Tibial nerve (tissue), 3 donors: ENCODE results near the gene TRA2A.

Source experiments
- EP300 ChIP-seq, 2 donors: sonication (generic); formaldehyde crosslinking; IDR thresholded peaks; one replicate each; pipeline ENCODE4 v1.6.1; 2017; ENCODE audit warnings: antibody characterized with exemption in 2 of 2, mild to moderate bottlenecking in 1 of 2
- POLR2A ChIP-seq, 2 donors: fragments of 450-650 bp; IDR thresholded peaks; one replicate each; pipeline ENCODE4 v1.6.1; 2017; ENCODE audit warnings: antibody characterized with exemption in 2 of 2, mild to moderate bottlenecking in 2 of 2, moderate library complexity in 2 of 2

- no peak for TF ChIP-seq POLR2A (IDR thresholded peaks at IDR 0.05)
- TF ChIP-seq EP300 (IDR thresholded peaks at IDR 0.05): no peak
These were observed 56.3 kb downstream of the TRA2A start for GRCh38 chr7:23475576-23475839.
